ENCODE results near the gene OR5C1.

DNA sequence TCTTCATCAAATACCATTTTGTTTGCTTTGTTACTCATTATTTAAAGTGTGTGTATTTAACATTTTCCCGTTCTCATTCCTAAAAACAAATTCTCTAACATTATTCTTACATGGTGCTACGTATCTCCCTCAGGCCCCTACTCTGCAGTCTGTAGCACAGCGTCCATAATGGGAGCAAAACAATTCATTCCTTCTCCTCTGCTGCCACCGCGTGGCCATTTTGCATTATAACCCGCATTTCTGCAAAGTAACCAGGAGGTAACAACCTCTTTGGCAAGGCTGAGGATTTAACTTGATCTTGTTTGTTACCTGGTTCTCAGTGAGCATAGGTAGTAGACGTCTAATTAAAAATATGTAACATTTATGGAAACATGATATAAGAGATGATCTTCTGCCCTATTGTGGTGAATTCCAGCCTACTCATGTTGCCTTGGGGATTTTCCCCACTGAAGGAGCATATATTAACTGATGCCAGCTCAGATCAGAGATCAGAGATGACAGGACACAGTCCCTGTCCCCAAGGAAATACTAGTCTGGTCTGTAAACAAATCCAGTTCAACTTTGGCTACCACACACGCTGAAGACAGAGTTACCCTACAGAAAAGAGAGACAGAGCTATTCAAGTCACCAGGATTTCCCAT lies 21.7 kb downstream of the OR5C1 start:
- TF ChIP-seq CTCF (IDR thresholded peaks at IDR 0.05; ENCODE audit: low read depth, low read length, poor library complexity, severe bottlenecking), result peak; percentile 82
- no peak for TF ChIP-seq EZH2phosphoT487 (IDR thresholded peaks at IDR 0.05; ENCODE audit: borderline replicate concordance, low read length)

All from DOHH2 (cell line).